IMR-90 (cell line): ENCODE measurements around the gene RAB25. TPM values are rescaled to one million over a fixed set of nuclear protein-coding genes. Genes with fewer than 3 reads are reported as not detected.

Experiments used
- ATAC-seq: fragments of 200-7000 bp; cut with Tn5 transposase; 2 replicates; pipeline ENCODE4 v1.9.1; 2020; ENCODE audit warnings: low read depth, mild to moderate bottlenecking, moderate library complexity
- BruUV-seq: library from RNA; stranded (reverse); fragments of 400-500 nt; replicated peaks from 2 replicates; lab custom pipeline; 2021; lab: Mats Ljungman, UMichigan
- CTCF ChIA-PET: fragments of 300-600 bp; formaldehyde crosslinking; extraction: SDS; loops from one replicate; lab custom pipeline; 2021; ENCODE audit warnings: antibody characterized with exemption; lab: Yijun Ruan, JAX
- POLR2A ChIA-PET: fragments of 300-600 bp; sonication (Branson Sonifier 250); formaldehyde crosslinking; loops from one replicate; lab custom pipeline; 2022; ENCODE audit warnings: antibody characterized with exemption; ENCODE audit not compliant: unreplicated experiment; lab: Charles Lee
- DNase-seq: peaks from one replicate; pipeline ENCODE4 v3.0.0; 2013
- H2AFZ ChIP-seq: replicated peaks from 2 replicates; pipeline ENCODE3; 2013; ENCODE audit warnings: low read length, mild to moderate bottlenecking; ENCODE audit not compliant: poor library complexity
- H2AK5ac ChIP-seq: 2 replicates; pipeline ENCODE4 v1.6.1; 2013; ENCODE audit warnings: low read depth, low read length, inconsistent platforms
- H2AK9ac ChIP-seq: replicated peaks from 2 replicates; pipeline ENCODE3; 2013; ENCODE audit warnings: mild to moderate bottlenecking, low read depth, low read length, moderate library complexity; ENCODE audit not compliant: poor library complexity
- H2BK120ac ChIP-seq: 2 replicates; pipeline ENCODE4 v1.6.1; 2013; ENCODE audit warnings: low read depth, low read length, inconsistent platforms
- H2BK15ac ChIP-seq: 3 replicates; pipeline ENCODE4 v1.6.1; 2013; ENCODE audit warnings: low read depth, low read length, inconsistent platforms
- H2BK20ac ChIP-seq: 2 replicates; pipeline ENCODE4 v1.6.1; 2013; ENCODE audit warnings: low read depth, mild to moderate bottlenecking, inconsistent platforms, low read length, moderate library complexity
- H2BK5ac ChIP-seq: 2 replicates; pipeline ENCODE4 v1.6.1; 2013; ENCODE audit warnings: mild to moderate bottlenecking, low read depth, low read length, inconsistent platforms; ENCODE audit not compliant: poor library complexity, severe bottlenecking
- H3K14ac ChIP-seq: replicated peaks from 2 replicates; pipeline ENCODE4 v1.6.1; 2013; ENCODE audit warnings: low read depth, low read length, inconsistent platforms
- H3K18ac ChIP-seq: 2 replicates; pipeline ENCODE4 v1.6.1; 2013; ENCODE audit warnings: low read depth, low read length, control low read depth
- H3K23ac ChIP-seq: 2 replicates; pipeline ENCODE4 v1.6.1; 2013; ENCODE audit warnings: low read depth, low read length, inconsistent platforms
- H3K27ac ChIP-seq: 2 replicates; pipeline ENCODE4 v1.5.1; 2013; ENCODE audit warnings: mild to moderate bottlenecking, control low read depth, low read length; ENCODE audit not compliant: insufficient read depth
- H3K27me3 ChIP-seq: 2 replicates; pipeline ENCODE4 v1.6.1; 2013; ENCODE audit warnings: low read length; ENCODE audit not compliant: control insufficient read depth, insufficient read depth
- H3K36me3 ChIP-seq: 2 replicates; pipeline ENCODE4 v1.6.1; 2013; ENCODE audit warnings: low read length, mixed read lengths; ENCODE audit not compliant: control insufficient read depth, insufficient read depth
- H3K4ac ChIP-seq: 2 replicates; pipeline ENCODE4 v1.6.1; 2013; ENCODE audit warnings: low read depth, low read length, inconsistent platforms
- H3K4me1 ChIP-seq: 2 replicates; pipeline ENCODE4 v1.6.1; 2013; ENCODE audit warnings: low read length, mixed read lengths; ENCODE audit not compliant: control insufficient read depth, insufficient read depth
- H3K4me2 ChIP-seq: 2 replicates; pipeline ENCODE4 v1.6.1; 2013; ENCODE audit warnings: low read depth, mild to moderate bottlenecking, control low read depth, low read length, moderate library complexity
- H3K4me3 ChIP-seq: 2 replicates; pipeline ENCODE4 v1.5.1; 2013; ENCODE audit warnings: low read depth, mild to moderate bottlenecking, control low read depth, low read length, moderate library complexity; ENCODE audit not compliant: insufficient read depth
- H3K56ac ChIP-seq: 2 replicates; pipeline ENCODE4 v1.6.1; 2013; ENCODE audit warnings: low read length, inconsistent platforms; ENCODE audit not compliant: insufficient read depth; ENCODE audit errors: extremely low read depth
- H3K79me1 ChIP-seq, 2 experiments: 2 replicates each; pipeline ENCODE4 v1.6.1; 2013; ENCODE audit warnings: low read length in 2 of 2, inconsistent platforms in 1 of 2, low read depth in 1 of 2
- H3K9ac ChIP-seq: 2 replicates; pipeline ENCODE4 v1.6.1; 2013; ENCODE audit warnings: low read depth, low read length, control low read depth
- H3K9me1 ChIP-seq: 2 replicates; pipeline ENCODE4 v1.6.1; 2013; ENCODE audit warnings: low read length, inconsistent platforms; ENCODE audit not compliant: insufficient read depth
- H3K9me3 ChIP-seq: 2 replicates; pipeline ENCODE4 v1.6.1; 2013; ENCODE audit warnings: low read length; ENCODE audit not compliant: control insufficient read depth, insufficient read depth
- H4K20me1 ChIP-seq: 2 replicates; pipeline ENCODE4 v1.6.1; 2013; ENCODE audit warnings: low read length, inconsistent platforms; ENCODE audit not compliant: insufficient read depth
- H4K5ac ChIP-seq: 2 replicates; pipeline ENCODE4 v1.6.1; 2013; ENCODE audit warnings: mild to moderate bottlenecking, low read depth, low read length, control low read depth
- H4K8ac ChIP-seq, 2 experiments: 2 replicates each; pipeline ENCODE4 v1.6.1; 2013; ENCODE audit warnings: low read depth in 2 of 2, low read length in 2 of 2, control low read depth in 1 of 2, inconsistent platforms in 1 of 2
- H4K91ac ChIP-seq: 2 replicates; pipeline ENCODE4 v1.6.1; 2013; ENCODE audit warnings: low read depth, low read length, inconsistent platforms; ENCODE audit not compliant: insufficient read depth
- BHLHE40 ChIP-seq: fragments of 150-350 bp; IDR thresholded peaks from 2 replicates; pipeline ENCODE4 v1.6.1; 2016; ENCODE audit warnings: mild to moderate bottlenecking, low read depth, low read length
- CEBPB ChIP-seq: IDR thresholded peaks from 2 replicates; pipeline ENCODE4 v1.6.1; 2012; ENCODE audit warnings: low read depth, low read length, improper control_type of control experiment
- NFE2L2 ChIP-seq: fragments of 150-350 bp; IDR thresholded peaks from 2 replicates; pipeline ENCODE4 v1.6.1; 2016; ENCODE audit warnings: low read depth, mild to moderate bottlenecking, low read length
- POLR2A ChIP-seq: IDR thresholded peaks from 2 replicates; pipeline ENCODE4 v1.6.1; 2012; ENCODE audit warnings: mild to moderate bottlenecking, low read depth, low read length
- RAD21 ChIP-seq: IDR thresholded peaks from 2 replicates; pipeline ENCODE4 v1.6.1; 2012; ENCODE audit warnings: low read length, improper control_type of control experiment
- RCOR1 ChIP-seq: IDR thresholded peaks from 2 replicates; pipeline ENCODE4 v1.6.1; 2012; ENCODE audit warnings: mild to moderate bottlenecking, low read length, improper control_type of control experiment; ENCODE audit not compliant: insufficient replicate concordance
- RFX5 ChIP-seq: IDR thresholded peaks from 2 replicates; pipeline ENCODE4 v1.8.0; 2012; ENCODE audit warnings: low read depth, mild to moderate bottlenecking, low read length, moderate library complexity
- WGBS, 2 experiments: methylation state at CpG; one replicate each; pipeline versions ENCODE4 v1.1.5 to v1.1.7; 2013; ENCODE audit warnings: missing lambda C conversion rate in 2 of 2; ENCODE audit not compliant: insufficient read length in 1 of 2; ENCODE audit errors: extremely low coverage in 2 of 2; 5-methylcytosine and 5-hydroxymethylcytosine counted together
- dilution Hi-C: fragments of 300-500 bp; cut with HindIII; formaldehyde crosslinking; loops from one replicate; pipeline ENCODE4 v1.14.3; 2018; ENCODE audit warnings: low sequenced_read_pairs; ENCODE audit not compliant: unreplicated experiment
- in situ Hi-C: fragments of 300-500 bp; cut with MboI; formaldehyde crosslinking; loops from 3 replicates; pipeline ENCODE4 v1.14.3; 2019; ENCODE audit warnings: low sequenced_read_pairs, inconsistent platforms, mixed read lengths
- intact Hi-C: fragments of 100-400 bp; cut with micrococcal nuclease; formaldehyde crosslinking; loops from 2 replicates; pipeline ENCODE4 v1.10.0; 2022
- polyA plus RNA-seq, 3 experiments: library from polyadenylated mRNA; depleted of rRNA; stranded (reverse); fragments of >200 nt; gene quantifications; 2 replicates each; pipeline ENCODE4 v1.2.3, GENCODE V29; 2012; ENCODE audit warnings: low replicate concordance in 1 of 3
- total RNA-seq: library from RNA; depleted of rRNA; stranded (reverse); fragments of >200 nt; gene quantifications from 2 replicates; pipeline ENCODE4 v1.2.3, GENCODE V29; 2012
- TF ChIP-seq, protein P1 (sequence below): conservative IDR thresholded peaks from 2 replicates; pipeline ENCODE4 v1.5.1; 2012; ENCODE audit warnings: mild to moderate bottlenecking, low read depth, low read length, improper control_type of control experiment
- TF ChIP-seq, protein P2 (sequence below): fragments of 150-350 bp; IDR thresholded peaks from 2 replicates; pipeline ENCODE4 v1.6.1; 2017; ENCODE audit warnings: mild to moderate bottlenecking, antibody characterized with exemption, low read length, low read depth

Gene RAB25
- total and polyA plus RNA-seq, 2 of the 4 experiments (the other 2 are of a cell fraction) = not detected

DNA sequence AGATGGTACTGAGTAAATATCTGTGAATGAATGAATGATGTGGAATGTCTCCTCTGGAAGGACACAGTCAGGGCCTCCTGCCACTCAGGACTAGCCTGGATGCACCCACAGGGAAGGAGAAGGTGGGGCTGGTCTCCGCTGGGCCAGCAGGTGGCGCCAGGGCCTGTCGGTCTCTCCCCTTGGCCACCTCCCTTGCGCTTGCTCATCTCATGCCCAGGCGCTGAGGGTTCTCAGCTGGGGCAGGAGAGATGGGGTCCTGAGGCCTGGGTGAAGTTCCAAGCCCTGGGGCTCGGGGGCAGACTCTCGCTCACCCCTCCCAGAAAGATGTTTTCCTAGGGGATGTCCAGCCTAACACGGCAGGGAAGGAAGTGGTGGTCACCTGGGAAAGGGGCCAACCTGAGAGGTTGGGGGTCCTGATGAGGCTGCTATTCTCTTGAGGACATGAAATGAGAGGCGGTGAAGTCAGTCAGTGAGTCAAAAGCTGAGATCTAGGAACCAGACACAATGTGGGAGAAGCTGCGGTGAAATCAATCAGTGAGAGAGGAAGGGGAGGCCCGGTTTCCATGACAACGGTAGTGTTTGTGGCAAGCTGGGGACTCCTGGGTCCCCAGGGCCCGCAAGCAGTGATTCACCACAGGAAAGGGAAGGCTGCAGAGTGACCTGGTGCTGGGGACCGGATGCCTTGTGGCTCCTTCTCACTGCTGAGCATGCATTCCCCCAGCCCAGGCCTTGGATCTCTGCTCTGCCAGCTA, 35.9 kb downstream of the RAB25 start (continued):
- TF ChIP-seq BHLHE40 = peak; percentile 3; the same call in 1 of the 2 replicates
- TF ChIP-seq NFE2L2 = peak; percentile 14; the same call in 1 of the 2 replicates
- peak; percentile 97 for TF ChIP-seq RAD21

DNA sequence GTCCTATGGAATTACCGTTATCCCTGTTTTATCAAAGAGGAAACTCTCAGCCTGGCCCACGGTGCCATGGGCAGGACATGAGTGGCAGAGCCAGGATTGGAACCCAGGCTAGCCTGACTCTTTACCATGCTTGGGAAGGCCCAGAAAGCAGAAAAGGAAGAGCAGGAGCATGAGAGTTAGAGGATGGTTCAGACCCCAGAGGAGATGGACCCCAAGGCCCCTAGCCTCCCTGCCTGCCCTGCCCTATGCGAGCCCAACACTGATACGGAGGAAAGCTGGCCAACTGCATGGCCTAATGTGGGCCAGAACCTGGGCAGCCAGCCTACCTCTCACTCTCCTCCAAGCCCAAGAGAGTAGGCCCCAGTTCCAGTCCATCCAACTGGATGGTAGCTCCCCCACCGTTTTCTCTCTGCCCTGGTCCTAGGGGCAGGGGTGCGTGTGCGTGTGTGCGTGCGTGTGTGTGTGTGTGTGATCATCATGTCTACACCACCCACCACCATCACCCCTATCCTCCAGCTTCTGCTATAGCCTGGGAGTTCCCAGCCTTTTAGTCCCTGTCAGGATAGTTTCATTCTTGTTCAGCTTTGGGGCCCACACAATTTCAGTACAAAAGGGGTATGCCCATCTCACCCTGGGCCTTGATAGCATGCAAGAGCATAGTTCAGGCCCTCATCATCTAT, 36.7 kb downstream of the RAB25 start:
- no peak for DNase-seq
- peak overlapping the region; percentile 1; the same call in 1 of the 2 replicates for H4K5ac ChIP-seq
- no TSS peak for BruUV-seq
- H3K9me3 ChIP-seq = no peaks in the 10 kb centered on the region
- 0 out of 2 replicates have a peak overlapping the region, but pooled peaks have one; percentile 19 for H3K14ac ChIP-seq
- no peak overlapping the region for H3K9ac ChIP-seq
- peak overlapping the region; percentile 97 for H3K4ac ChIP-seq
- CTCF ChIA-PET = interaction anchor here (1.1 to 5.6 kb wide), 4 partner anchors 25 to 127 kb away, joined by 5 to 64 read pairs (median 8); partner anchors contain the start of gene PMF1
- H2AK9ac ChIP-seq = peak overlapping the region; percentile 98
- H4K8ac ChIP-seq = peak overlapping the region; percentile 93; a peak in 3 of 4 replicates
- peaks cover 19 to 62% of the 10 kb centered on the region in 2 experiments for H3K79me1 ChIP-seq
- H3K27ac ChIP-seq = no peak overlapping the region
- H3K27me3 ChIP-seq = no peaks in the 10 kb centered on the region
- POLR2A ChIA-PET = interaction anchor here (2.0 kb wide), 1 partner anchor 32 kb away, joined by 8 read pairs; no protein-coding TSS in a partner anchor
- peak overlapping the region; percentile 44 for H3K23ac ChIP-seq
- no peak overlapping the region for H3K56ac ChIP-seq
- no peak overlapping the region for H2BK5ac ChIP-seq
- dilution Hi-C loops = no loop called here
- H2AFZ ChIP-seq = no peak overlapping the region
- in situ Hi-C loops = loop anchor here (5.0 kb wide), 2 partner anchors 35 to 220 kb away; no protein-coding TSS in a partner anchor
- intact Hi-C loops = loop anchor here (2.0 to 10.0 kb wide), 2 partner anchors 43 to 217 kb away; no protein-coding TSS in a partner anchor
- ATAC-seq = no peak
- H2AK5ac ChIP-seq = peak overlapping the region; percentile 97
- no peak overlapping the region for H3K4me3 ChIP-seq
- H4K20me1 ChIP-seq = no peaks in the 10 kb centered on the region
- peaks cover 6% of the 10 kb centered on the region; the same call in 1 of the 2 replicates for H3K36me3 ChIP-seq
- peaks cover 17% of the 10 kb centered on the region for H3K4me1 ChIP-seq
- H2BK15ac ChIP-seq = peak overlapping the region; percentile 92; the same call in 2 of the 3 replicates
- peak overlapping the region; percentile 92 for H2BK20ac ChIP-seq
- no peak overlapping the region for H3K4me2 ChIP-seq
- peak overlapping the region; percentile 90 for H2BK120ac ChIP-seq
- H3K9me1 ChIP-seq = peaks cover 22% of the 10 kb centered on the region
- 83% methylated on average over 1 of the region's 9 CpGs; no CpG with 5 or more reads in 1 of the 2 experiments for WGBS, 2 experiments
- H3K18ac ChIP-seq = no peak overlapping the region
- H4K91ac ChIP-seq = peak overlapping the region; percentile 98
- TF ChIP-seq, protein P1, sequence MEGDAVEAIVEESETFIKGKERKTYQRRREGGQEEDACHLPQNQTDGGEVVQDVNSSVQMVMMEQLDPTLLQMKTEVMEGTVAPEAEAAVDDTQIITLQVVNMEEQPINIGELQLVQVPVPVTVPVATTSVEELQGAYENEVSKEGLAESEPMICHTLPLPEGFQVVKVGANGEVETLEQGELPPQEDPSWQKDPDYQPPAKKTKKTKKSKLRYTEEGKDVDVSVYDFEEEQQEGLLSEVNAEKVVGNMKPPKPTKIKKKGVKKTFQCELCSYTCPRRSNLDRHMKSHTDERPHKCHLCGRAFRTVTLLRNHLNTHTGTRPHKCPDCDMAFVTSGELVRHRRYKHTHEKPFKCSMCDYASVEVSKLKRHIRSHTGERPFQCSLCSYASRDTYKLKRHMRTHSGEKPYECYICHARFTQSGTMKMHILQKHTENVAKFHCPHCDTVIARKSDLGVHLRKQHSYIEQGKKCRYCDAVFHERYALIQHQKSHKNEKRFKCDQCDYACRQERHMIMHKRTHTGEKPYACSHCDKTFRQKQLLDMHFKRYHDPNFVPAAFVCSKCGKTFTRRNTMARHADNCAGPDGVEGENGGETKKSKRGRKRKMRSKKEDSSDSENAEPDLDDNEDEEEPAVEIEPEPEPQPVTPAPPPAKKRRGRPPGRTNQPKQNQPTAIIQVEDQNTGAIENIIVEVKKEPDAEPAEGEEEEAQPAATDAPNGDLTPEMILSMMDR = no peak
- TF ChIP-seq RFX5 (no peak), CEBPB (no peak), RCOR1 (no peak), NFE2L2 (no peak), BHLHE40 (no peak), POLR2A (no peak)
- TF ChIP-seq, protein P2, sequence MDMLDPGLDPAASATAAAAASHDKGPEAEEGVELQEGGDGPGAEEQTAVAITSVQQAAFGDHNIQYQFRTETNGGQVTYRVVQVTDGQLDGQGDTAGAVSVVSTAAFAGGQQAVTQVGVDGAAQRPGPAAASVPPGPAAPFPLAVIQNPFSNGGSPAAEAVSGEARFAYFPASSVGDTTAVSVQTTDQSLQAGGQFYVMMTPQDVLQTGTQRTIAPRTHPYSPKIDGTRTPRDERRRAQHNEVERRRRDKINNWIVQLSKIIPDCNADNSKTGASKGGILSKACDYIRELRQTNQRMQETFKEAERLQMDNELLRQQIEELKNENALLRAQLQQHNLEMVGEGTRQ = no peak
